ENCODE measurements around the gene MYO5B.

GRCh38 chr18:50133526-50133925 is 61.4 kb downstream of the MYO5B start:
- TF ChIP-seq CTCF (IDR thresholded peaks at IDR 0.05 in 4 of 5, conservative IDR thresholded peaks at IDR 0.05 in 1 of 5) (no peak), POLR2A (IDR thresholded peaks at IDR 0.05) (no peak)
